ENCODE data around the gene SLC16A6.

DNA sequence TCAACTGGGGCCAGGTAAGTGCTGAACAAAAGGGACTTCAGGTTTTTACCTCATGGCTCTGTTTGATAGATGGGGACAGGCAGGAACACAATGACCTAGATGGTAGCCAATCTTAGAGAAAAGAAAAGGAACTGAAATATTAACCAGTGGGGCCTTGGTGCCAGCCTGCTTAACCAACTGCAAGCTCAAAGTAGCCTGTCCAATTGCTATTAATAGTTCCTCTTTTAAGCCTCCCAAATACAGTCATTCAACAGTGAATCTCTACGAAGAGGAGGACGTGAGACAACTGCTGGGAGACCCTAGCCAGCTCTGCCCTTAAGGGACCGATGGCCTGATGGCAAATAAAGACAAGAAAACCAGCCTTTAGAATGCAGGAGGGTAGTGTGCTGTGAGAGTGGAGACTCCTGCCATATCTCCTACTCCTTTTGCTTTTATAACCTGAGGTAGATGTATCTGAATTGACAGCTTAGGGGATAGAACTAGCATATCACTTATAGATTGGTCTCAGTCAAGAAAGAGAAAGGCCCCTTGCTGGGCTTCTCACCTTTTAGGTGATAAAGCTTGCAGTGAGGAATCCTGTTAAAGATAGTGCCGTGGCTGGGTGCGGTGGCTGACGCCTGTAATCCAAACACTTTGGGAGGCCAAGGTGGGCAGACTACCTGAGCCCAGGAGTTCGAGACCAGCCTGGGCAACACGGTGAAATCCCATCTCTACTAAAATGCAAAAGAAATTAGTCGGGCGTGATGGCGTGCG lies 28.7 kb upstream of the SLC16A6 start:
- TF ChIP-seq, protein P1, sequence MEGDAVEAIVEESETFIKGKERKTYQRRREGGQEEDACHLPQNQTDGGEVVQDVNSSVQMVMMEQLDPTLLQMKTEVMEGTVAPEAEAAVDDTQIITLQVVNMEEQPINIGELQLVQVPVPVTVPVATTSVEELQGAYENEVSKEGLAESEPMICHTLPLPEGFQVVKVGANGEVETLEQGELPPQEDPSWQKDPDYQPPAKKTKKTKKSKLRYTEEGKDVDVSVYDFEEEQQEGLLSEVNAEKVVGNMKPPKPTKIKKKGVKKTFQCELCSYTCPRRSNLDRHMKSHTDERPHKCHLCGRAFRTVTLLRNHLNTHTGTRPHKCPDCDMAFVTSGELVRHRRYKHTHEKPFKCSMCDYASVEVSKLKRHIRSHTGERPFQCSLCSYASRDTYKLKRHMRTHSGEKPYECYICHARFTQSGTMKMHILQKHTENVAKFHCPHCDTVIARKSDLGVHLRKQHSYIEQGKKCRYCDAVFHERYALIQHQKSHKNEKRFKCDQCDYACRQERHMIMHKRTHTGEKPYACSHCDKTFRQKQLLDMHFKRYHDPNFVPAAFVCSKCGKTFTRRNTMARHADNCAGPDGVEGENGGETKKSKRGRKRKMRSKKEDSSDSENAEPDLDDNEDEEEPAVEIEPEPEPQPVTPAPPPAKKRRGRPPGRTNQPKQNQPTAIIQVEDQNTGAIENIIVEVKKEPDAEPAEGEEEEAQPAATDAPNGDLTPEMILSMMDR (IDR thresholded peaks at IDR 0.05), result no peak
- TF ChIP-seq POLR2A (IDR thresholded peaks at IDR 0.05), result no peak
